K562 (cell line): Measurements from ENCODE around the gene ANAPC16. TPM values are rescaled to one million over a fixed set of nuclear protein-coding genes. Genes with fewer than 3 reads are reported as not detected.

ENCODE experiments used
- CBX3 ChIP-seq, 2 experiments: IDR thresholded peaks; 1 replicate in 1 of 2; 2 replicates in 1 of 2; pipeline ENCODE4 v1.6.1; 2012; ENCODE audit warnings: inconsistent platforms in 2 of 2, low read length in 2 of 2, borderline replicate concordance in 1 of 2, control low read depth in 1 of 2
- CHD2 ChIP-seq: IDR thresholded peaks from 2 replicates; pipeline ENCODE4 v1.6.1; 2011; ENCODE audit warnings: low read depth, low read length
- CTBP1 ChIP-seq: fragments of 450-650 bp; IDR thresholded peaks from 2 replicates; pipeline ENCODE4 v1.6.1; 2016; ENCODE audit warnings: borderline replicate concordance
- DNMT1 ChIP-seq: fragments of 450-650 bp; IDR thresholded peaks from 2 replicates; pipeline ENCODE4 v1.6.1; 2016; ENCODE audit warnings: antibody characterized with exemption, mild to moderate bottlenecking
- DPF2 ChIP-seq: fragments of 450-650 bp; IDR thresholded peaks from 2 replicates; pipeline ENCODE4 v1.6.1; 2016
- FOS ChIP-seq: IDR thresholded peaks from 3 replicates; pipeline ENCODE4 v1.6.1; 2011; ENCODE audit not compliant: insufficient read length; ENCODE audit errors: extremely low read depth
- FOSL1 ChIP-seq: fragments of 200-800 bp; sonication (Bioruptor generic); conservative IDR thresholded peaks from 2 replicates; pipeline ENCODE4 v1.6.1; 2016; ENCODE audit warnings: missing genetic modification characterization, missing compliant biosample characterization
- GATA2 ChIP-seq: sonication (generic); formaldehyde crosslinking; IDR thresholded peaks from 2 replicates; pipeline ENCODE4 v1.4.0; 2020; ENCODE audit warnings: mild to moderate bottlenecking, missing genetic modification reagents
- MTA1 ChIP-seq: fragments of 450-650 bp; IDR thresholded peaks from 2 replicates; pipeline ENCODE4 v1.6.1; 2017; ENCODE audit warnings: borderline replicate concordance
- MXI1 ChIP-seq: IDR thresholded peaks from 2 replicates; pipeline ENCODE4 v1.6.1; 2011; ENCODE audit warnings: low read depth, mild to moderate bottlenecking, improper control_type of control experiment, low read length
- POLR2AphosphoS5 ChIP-seq: IDR thresholded peaks from 2 replicates; pipeline ENCODE4 v1.6.1; 2011; ENCODE audit warnings: mild to moderate bottlenecking, low read depth, low read length, moderate library complexity; ENCODE audit not compliant: control insufficient read depth, insufficient read depth
- RNF2 ChIP-seq: sonication (generic); IDR thresholded peaks from 2 replicates; pipeline ENCODE4 v1.6.1; 2016
- SRSF1 ChIP-seq: fragments of 200-400 bp; formaldehyde crosslinking; IDR thresholded peaks from 2 replicates; pipeline ENCODE4 v1.6.1; 2017; ENCODE audit warnings: mild to moderate bottlenecking, low read depth, low read length, moderate library complexity
- TSC22D4 ChIP-seq: fragments of 450-650 bp; IDR thresholded peaks from 2 replicates; pipeline ENCODE4 v1.6.1; 2016; ENCODE audit warnings: missing genetic modification characterization, missing biosample characterization, control low read depth
- ZNF239 ChIP-seq: fragments of 250-450 bp; sonication (Bioruptor Pico); IDR thresholded peaks from 2 replicates; pipeline ENCODE4 v1.4.0; 2020; ENCODE audit warnings: mild to moderate bottlenecking
- ZNF311 ChIP-seq: fragments of 250-450 bp; sonication (Bioruptor Pico); IDR thresholded peaks from 2 replicates; pipeline ENCODE4 v1.4.0; 2020; ENCODE audit warnings: mild to moderate bottlenecking, moderate library complexity
- polyA plus RNA-seq, 8 experiments: library from polyadenylated mRNA; depleted of rRNA in 4 of 8; stranded (reverse) in 5 of 8; unstranded in 3 of 8; fragments of >200 nt; fragmentation: Nextera tagmentation in 2 of 8; fragmentation: Illumina TruSeq in 1 of 8; extraction: Ambion mirVana in 2 of 8; extraction: Trizol in 1 of 8; gene quantifications; 2 replicates each; pipeline versions ENCODE4 v1.2.1 to v1.2.3, GENCODE V29; 2011 to 2014; ENCODE audit warnings: inconsistent platforms in 1 of 8, missing spikeins in 1 of 8
- total RNA-seq, 7 experiments: library from RNA; depleted of rRNA in 6 of 7; stranded (reverse); fragments of >200 nt in 6 of 7; fragmentation: Illumina TruSeq in 2 of 7; extraction: Trizol in 2 of 7; gene quantifications; 2 replicates each; pipeline versions ENCODE4 v1.2.1 to v1.2.3, GENCODE V29; 2011 to 2021; ENCODE audit warnings: low replicate concordance in 1 of 7
- TF ChIP-seq, protein P1 (sequence below): sonication (generic); formaldehyde crosslinking; IDR thresholded peaks from 2 replicates; pipeline ENCODE4 v1.8.0; 2022; ENCODE audit warnings: mild to moderate bottlenecking, missing genetic modification reagents
- TF ChIP-seq, protein P2 (sequence below): IDR thresholded peaks from 2 replicates; pipeline ENCODE4 v1.6.1; 2014; ENCODE audit warnings: antibody characterized with exemption
- TF ChIP-seq, protein P3 (sequence below): fragments of 250-450 bp; sonication (Bioruptor Pico); IDR thresholded peaks from 2 replicates; pipeline ENCODE4 v1.5.0; 2021; ENCODE audit warnings: mild to moderate bottlenecking, moderate library complexity
- TF ChIP-seq, protein P4 (sequence below): sonication (generic); formaldehyde crosslinking; IDR thresholded peaks from 2 replicates; pipeline ENCODE4 v1.8.1; 2023; ENCODE audit warnings: mild to moderate bottlenecking, missing genetic modification reagents, moderate library complexity
- TF ChIP-seq, protein P5 (sequence below): fragments of 450-650 bp; IDR thresholded peaks from 2 replicates; pipeline ENCODE4 v1.7.1; 2018; ENCODE audit warnings: mild to moderate bottlenecking, low read depth; ENCODE audit not compliant: partially characterized antibody

Gene ANAPC16
- total and polyA plus RNA-seq, 9 of the 15 experiments (the other 6 are each of a cell fraction or from before 2014, with no cell fraction given): 42.6 to 208 (median 108) TPM

DNA sequence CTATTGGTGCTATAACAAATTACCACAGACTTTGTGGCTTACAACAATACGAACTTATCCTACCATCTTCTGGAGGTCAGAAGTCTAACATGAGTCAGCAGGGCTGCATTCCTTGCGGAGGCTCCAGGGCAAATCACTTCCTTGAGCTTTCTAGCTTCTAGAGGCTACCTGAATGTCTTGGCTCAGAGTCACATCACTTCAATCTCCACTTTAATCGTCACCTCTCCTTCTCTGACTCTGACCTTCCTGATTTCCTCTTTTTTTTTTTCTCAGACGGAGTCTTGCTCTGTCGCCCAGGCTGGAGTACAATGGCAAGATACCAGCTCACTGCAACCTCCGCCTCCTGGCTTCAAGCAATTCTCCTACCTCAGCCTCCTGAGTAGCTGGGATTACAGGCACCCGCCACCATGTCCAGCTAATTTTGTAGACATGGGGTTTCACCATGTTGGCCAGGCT, 44.6 kb upstream of the ANAPC16 start (continued):
- TF ChIP-seq GATA2 (CRISPR knock-in tag): 0 out of 2 replicates have a peak, but pooled peaks have one; percentile 28
- TF ChIP-seq CBX3 (IDR thresholded peaks at IDR 0.05; ENCODE audit: borderline replicate concordance in 1 of 2, low read length in 2 of 2): no peak
- no peak for TF ChIP-seq TSC22D4 (tag)
- TF ChIP-seq RNF2: no peak
- TF ChIP-seq, protein P1, sequence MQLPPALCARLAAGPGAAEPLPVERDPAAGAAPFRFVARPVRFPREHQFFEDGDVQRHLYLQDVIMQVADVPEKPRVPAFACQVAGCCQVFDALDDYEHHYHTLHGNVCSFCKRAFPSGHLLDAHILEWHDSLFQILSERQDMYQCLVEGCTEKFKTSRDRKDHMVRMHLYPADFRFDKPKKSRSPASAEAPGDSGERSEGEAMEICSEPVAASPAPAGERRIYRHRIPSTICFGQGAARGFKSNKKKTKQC (CRISPR knock-in tag): no peak
- TF ChIP-seq, protein P2, sequence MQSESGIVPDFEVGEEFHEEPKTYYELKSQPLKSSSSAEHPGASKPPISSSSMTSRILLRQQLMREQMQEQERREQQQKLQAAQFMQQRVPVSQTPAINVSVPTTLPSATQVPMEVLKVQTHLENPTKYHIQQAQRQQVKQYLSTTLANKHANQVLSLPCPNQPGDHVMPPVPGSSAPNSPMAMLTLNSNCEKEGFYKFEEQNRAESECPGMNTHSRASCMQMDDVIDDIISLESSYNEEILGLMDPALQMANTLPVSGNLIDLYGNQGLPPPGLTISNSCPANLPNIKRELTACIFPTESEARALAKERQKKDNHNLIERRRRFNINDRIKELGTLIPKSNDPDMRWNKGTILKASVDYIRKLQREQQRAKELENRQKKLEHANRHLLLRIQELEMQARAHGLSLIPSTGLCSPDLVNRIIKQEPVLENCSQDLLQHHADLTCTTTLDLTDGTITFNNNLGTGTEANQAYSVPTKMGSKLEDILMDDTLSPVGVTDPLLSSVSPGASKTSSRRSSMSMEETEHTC: no peak
- peak; percentile 94 for TF ChIP-seq FOSL1 (tag)
- TF ChIP-seq, protein P3, sequence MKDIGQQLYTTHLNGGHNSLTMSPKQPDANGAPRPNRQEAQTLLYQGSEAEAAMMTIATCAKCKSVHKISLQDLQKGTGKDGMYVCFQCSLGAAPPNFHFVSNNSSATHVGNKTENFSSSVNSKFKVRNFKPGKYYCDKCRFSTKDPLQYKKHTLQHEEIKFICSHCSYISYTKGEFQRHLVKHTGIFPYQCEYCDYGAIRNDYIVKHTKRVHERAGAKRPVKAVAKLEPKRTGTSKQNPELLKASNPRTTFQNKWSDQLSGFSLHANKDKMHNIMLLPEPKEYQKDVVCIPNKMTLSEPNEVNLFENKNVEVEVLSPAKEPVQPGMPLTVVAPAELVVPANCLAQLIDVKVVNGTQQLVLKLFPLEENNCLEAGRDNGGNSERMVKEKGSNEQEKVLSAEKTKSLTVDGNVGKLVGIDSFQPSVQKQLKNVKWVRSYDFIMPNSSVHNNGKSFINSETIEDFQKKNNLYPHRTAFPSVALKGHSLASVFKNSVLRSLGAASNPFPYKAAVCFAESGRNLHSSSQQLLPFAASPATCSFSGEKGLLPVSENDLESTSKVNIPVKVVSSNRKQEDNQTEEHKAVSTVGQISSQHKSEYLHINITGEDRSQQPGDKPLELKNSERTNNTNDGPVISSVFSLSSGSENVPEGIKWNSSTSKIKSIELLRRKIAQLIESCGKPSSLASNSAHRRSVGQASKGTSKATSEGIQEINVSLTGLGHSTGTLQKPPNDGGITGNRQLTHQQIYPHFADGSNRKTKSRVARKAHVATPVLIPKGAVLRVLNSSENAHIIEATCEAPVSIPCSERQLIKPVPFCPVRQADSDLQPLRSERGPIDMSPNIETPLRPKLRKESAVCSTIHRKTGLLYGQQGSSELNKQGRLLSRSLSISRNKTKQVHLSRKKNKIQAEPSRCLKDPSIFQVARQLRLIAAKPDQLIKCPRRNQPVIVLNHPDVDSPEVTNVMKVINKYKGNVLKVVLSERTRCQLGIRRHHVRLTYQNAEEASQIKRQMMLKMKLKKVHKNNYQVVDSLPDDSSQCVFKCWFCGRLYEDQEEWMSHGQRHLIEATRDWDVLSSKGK (CRISPR knock-in tag): no peak
- TF ChIP-seq FOS: no peak
- no peak for TF ChIP-seq SRSF1
- TF ChIP-seq DNMT1: 0 out of 2 replicates have a peak, but pooled peaks have one; percentile 71
- TF ChIP-seq, protein P4, sequence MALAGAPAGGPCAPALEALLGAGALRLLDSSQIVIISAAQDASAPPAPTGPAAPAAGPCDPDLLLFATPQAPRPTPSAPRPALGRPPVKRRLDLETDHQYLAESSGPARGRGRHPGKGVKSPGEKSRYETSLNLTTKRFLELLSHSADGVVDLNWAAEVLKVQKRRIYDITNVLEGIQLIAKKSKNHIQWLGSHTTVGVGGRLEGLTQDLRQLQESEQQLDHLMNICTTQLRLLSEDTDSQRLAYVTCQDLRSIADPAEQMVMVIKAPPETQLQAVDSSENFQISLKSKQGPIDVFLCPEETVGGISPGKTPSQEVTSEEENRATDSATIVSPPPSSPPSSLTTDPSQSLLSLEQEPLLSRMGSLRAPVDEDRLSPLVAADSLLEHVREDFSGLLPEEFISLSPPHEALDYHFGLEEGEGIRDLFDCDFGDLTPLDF (CRISPR knock-in tag): no peak
- no peak for TF ChIP-seq ZNF239 (CRISPR knock-in tag)
- TF ChIP-seq, protein P5, sequence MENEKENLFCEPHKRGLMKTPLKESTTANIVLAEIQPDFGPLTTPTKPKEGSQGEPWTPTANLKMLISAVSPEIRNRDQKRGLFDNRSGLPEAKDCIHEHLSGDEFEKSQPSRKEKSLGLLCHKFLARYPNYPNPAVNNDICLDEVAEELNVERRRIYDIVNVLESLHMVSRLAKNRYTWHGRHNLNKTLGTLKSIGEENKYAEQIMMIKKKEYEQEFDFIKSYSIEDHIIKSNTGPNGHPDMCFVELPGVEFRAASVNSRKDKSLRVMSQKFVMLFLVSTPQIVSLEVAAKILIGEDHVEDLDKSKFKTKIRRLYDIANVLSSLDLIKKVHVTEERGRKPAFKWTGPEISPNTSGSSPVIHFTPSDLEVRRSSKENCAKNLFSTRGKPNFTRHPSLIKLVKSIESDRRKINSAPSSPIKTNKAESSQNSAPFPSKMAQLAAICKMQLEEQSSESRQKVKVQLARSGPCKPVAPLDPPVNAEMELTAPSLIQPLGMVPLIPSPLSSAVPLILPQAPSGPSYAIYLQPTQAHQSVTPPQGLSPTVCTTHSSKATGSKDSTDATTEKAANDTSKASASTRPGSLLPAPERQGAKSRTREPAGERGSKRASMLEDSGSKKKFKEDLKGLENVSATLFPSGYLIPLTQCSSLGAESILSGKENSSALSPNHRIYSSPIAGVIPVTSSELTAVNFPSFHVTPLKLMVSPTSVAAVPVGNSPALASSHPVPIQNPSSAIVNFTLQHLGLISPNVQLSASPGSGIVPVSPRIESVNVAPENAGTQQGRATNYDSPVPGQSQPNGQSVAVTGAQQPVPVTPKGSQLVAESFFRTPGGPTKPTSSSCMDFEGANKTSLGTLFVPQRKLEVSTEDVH: no peak
- no peak for TF ChIP-seq ZNF311 (CRISPR knock-in tag)
- TF ChIP-seq MTA1: peak; percentile 30; the same call in 1 of the 2 replicates
- no peak for TF ChIP-seq MXI1
- TF ChIP-seq CHD2: no peak
- peak; percentile 71 for TF ChIP-seq DPF2
- no peak for TF ChIP-seq POLR2AphosphoS5
- TF ChIP-seq CTBP1: peak; percentile 64; the same call in 1 of the 2 replicates
